Osteocyte (in vitro differentiated cells): ENCODE data around the gene ADARB1. TPM values are rescaled to one million over a fixed set of nuclear protein-coding genes. Genes with fewer than 3 reads are reported as not detected.

Experiments used
- DNase-seq: peaks from one replicate; pipeline ENCODE4 v3.0.0; 2021; ENCODE audit warnings: mixed read lengths; ENCODE audit not compliant: unreplicated experiment; ENCODE audit errors: extremely low spot score
- H3K27ac Mint-ChIP-seq: one replicate; pipeline ENCODE4 v1.8.0; 2021; ENCODE audit warnings: mild to moderate bottlenecking, mixed read lengths; ENCODE audit not compliant: unreplicated experiment
- H3K27me3 Mint-ChIP-seq: one replicate; pipeline ENCODE4 v1.8.0; 2021; ENCODE audit warnings: mixed read lengths; ENCODE audit not compliant: unreplicated experiment
- H3K36me3 Mint-ChIP-seq: one replicate; pipeline ENCODE4 v1.8.0; 2021; ENCODE audit warnings: mixed read lengths; ENCODE audit not compliant: unreplicated experiment
- H3K4me1 Mint-ChIP-seq: one replicate; pipeline ENCODE4 v1.8.0; 2021; ENCODE audit warnings: mixed read lengths; ENCODE audit not compliant: unreplicated experiment
- H3K4me3 Mint-ChIP-seq: one replicate; pipeline ENCODE4 v1.8.0; 2021; ENCODE audit warnings: mild to moderate bottlenecking, moderate library complexity, mixed read lengths; ENCODE audit not compliant: unreplicated experiment
- H3K9me3 Mint-ChIP-seq: one replicate; pipeline ENCODE4 v1.8.0; 2021; ENCODE audit warnings: mixed read lengths; ENCODE audit not compliant: unreplicated experiment
- CTCF ChIP-seq: fragments of 200-600 bp; sonication (generic); IDR thresholded peaks from 2 replicates; pipeline ENCODE4 v1.5.0; 2021; ENCODE audit warnings: antibody characterized with exemption, mild to moderate bottlenecking, moderate library complexity
- total RNA-seq: library from RNA; stranded (reverse); gene quantifications from 2 replicates; pipeline ENCODE4 v1.2.1, GENCODE V29; 2021

Gene ADARB1
- total RNA-seq, 1 donor from 2014 or later, result 126 TPM

DNA sequence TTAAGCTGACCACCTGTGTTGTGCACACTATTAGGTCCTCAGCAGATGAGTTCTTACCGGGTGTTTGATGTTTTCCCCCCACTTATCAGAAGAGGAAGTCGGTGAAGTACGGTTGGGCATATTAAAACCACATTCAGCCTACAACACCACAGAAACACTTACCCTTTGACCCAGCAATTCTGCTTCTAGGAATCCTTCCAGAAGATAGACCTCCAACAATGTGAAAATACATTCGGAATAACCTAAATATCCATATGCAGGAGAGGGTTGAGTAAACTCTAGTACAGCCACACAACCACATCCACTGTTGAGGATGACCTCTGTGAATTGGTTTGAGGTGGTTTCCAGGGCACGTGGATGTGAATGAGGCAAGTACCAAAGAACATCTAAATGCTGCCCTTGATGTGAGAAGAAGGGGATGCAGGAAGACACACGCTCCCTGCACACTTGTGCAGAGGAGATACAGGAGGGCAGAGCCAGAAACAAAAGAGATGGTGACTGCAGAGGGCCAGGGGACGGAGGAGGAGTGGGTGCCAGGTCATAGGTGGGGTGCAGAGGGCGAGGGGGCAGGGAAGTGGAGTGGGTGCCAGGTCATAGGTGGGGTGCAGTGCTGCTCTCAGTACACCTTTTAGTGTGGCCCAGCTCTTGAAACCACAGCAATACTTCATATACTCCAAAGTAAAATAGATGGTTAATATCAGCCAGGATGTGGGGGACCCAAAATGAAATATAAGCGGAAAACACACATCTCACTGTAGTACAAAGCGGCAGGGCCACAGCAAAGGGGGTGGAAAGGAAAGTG lies 12.8 kb downstream of the ADARB1 start:
- Mint-ChIP-seq H3K4me3 (no peak overlapping the region), H3K9me3 (no peaks in the 10 kb centered on the region), H3K4me1 (peaks cover 39% of the 10 kb centered on the region), H3K27me3 (no peaks in the 10 kb centered on the region), H3K27ac (no peak overlapping the region), H3K36me3 (peaks cover 5% of the 10 kb centered on the region)
- no peak for TF ChIP-seq CTCF
- DNase-seq, result no peak

DNA sequence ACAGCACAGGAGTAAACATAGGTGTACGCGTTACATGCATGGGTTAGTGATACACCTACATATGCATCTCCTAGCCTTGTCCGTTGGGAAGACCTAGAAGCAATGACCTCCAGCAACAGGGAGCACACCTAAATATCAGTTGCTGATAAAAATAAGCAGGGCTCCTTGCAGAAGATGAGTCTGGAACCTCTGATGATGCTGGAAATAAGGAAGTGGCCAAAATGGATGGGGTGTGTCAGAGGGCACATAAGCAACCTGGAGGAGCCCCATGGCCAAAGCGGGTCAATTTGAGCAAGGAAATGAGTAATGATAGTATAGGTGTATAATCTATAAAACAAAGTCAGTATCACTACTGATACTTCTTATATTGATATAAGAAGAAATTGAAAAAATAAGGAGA lies 13.7 kb downstream of the ADARB1 start:
- Mint-ChIP-seq H3K4me3 (no peak overlapping the region), H3K27me3 (no peaks in the 10 kb centered on the region), H3K9me3 (no peaks in the 10 kb centered on the region), H3K27ac (no peak overlapping the region), H3K36me3 (peaks cover 1% of the 10 kb centered on the region), H3K4me1 (peaks cover 44% of the 10 kb centered on the region)
- no peak for TF ChIP-seq CTCF
- DNase-seq, result no peak

- Mint-ChIP-seq H3K36me3 (peaks cover 1% of the 10 kb centered on the region), H3K4me3 (no peak overlapping the region), H3K9me3 (no peaks in the 10 kb centered on the region), H3K27me3 (no peaks in the 10 kb centered on the region), H3K27ac (no peak overlapping the region), H3K4me1 (peaks cover 46% of the 10 kb centered on the region)
- TF ChIP-seq CTCF, result no peak
- no peak for DNase-seq
Measured at GRCh38 chr21:45088729-45089128, 14.3 kb downstream of the ADARB1 start.

DNA sequence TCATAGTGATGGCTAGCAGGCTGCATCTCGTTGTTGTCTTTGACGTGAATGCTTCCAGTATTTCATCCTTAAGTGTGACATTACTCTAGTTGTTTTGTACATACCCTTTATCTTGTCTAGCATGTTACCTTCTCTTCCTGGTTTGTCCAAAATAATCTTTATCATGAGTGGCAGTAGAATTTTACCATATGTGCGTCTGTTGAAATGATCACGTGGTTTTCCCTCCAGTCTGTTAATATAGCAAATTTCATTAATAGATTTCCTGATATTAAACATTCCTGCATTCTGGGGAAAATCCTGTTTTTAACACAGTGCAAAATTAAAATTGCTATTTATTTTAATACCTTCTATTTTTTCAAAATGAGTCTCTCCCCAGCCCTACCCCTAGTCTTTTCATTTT lies 15.6 kb downstream of the ADARB1 start:
- H3K27ac Mint-ChIP-seq, result no peak overlapping the region
- H3K36me3 Mint-ChIP-seq, result peaks cover 1% of the 10 kb centered on the region
- no peaks in the 10 kb centered on the region for H3K9me3 Mint-ChIP-seq
- no peak for TF ChIP-seq CTCF
- no peak overlapping the region for H3K4me3 Mint-ChIP-seq
- no peaks in the 10 kb centered on the region for H3K27me3 Mint-ChIP-seq
- peaks cover 51% of the 10 kb centered on the region for H3K4me1 Mint-ChIP-seq
- DNase-seq, result no peak

DNA sequence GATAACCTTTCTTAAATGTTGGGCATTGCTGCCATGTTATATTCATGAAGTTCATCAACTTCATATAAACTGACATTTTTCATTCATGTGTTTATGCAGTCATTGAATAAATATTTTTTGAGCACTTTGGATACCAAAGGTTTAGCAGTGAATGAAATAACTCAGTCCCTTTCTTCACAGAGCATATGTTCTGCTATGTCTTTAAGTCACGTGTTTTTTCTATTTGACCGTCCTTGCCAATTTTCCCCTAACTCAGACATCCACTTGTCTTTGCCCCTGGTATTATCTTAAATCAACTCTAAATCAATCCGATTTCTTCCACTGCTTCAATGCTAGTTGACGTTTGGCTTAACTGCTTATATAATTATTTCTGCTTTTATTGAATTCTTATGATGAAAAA lies 16.6 kb downstream of the ADARB1 start:
- H3K27ac Mint-ChIP-seq, result no peak overlapping the region
- H3K4me3 Mint-ChIP-seq, result no peak overlapping the region
- peaks cover 52% of the 10 kb centered on the region for H3K4me1 Mint-ChIP-seq
- no peak for DNase-seq
- H3K9me3 Mint-ChIP-seq, result no peaks in the 10 kb centered on the region
- H3K27me3 Mint-ChIP-seq, result no peaks in the 10 kb centered on the region
- no peak for TF ChIP-seq CTCF
- H3K36me3 Mint-ChIP-seq, result peaks cover 1% of the 10 kb centered on the region
